ENCODE measurements around the gene LUZP2. TPM values are rescaled to one million over a fixed set of nuclear protein-coding genes. Genes with fewer than 3 reads are reported as not detected.

LUZP2 gene
- total RNA-seq, 1 experiment from 2014 or later, result not detected

- no peak for TF ChIP-seq CTCF (IDR thresholded peaks at IDR 0.05; ENCODE audit: insufficient read depth in 1 of 2, low read depth in 1 of 2, low read length in 1 of 2, severe bottlenecking in 1 of 2, unreplicated experiment in 1 of 2)
- intact Hi-C loops (cut with micrococcal nuclease; ENCODE audit: unreplicated experiment), result no loop called here
- Mint-ChIP-seq H3K27me3 (ENCODE audit: insufficient read depth, unreplicated experiment) (no peaks in the 10 kb centered on the region), H3K27ac (ENCODE audit: unreplicated experiment) (no peak overlapping the region), H3K4me3 (ENCODE audit: unreplicated experiment) (no peak overlapping the region), H3K4me1 (ENCODE audit: low read depth, unreplicated experiment) (no peaks in the 10 kb centered on the region), H3K9me3 (ENCODE audit: unreplicated experiment) (peaks cover 8% of the 10 kb centered on the region), H3K36me3 (ENCODE audit: insufficient read depth, unreplicated experiment) (no peaks in the 10 kb centered on the region)
- Histone ChIP-seq H3K4me1 (no peaks in the 10 kb centered on the region), H3K9me3 (no peaks in the 10 kb centered on the region), H3K36me3 (ENCODE audit: control insufficient read depth, insufficient read depth, low read length) (no peaks in the 10 kb centered on the region), H3K27me3 (replicated peaks; ENCODE audit: control insufficient read depth, insufficient read depth, low read length) (no peaks in the 10 kb centered on the region), H3K4me3 (ENCODE audit: low read depth, low read length) (no peak overlapping the region)
- POLR2A ChIA-PET, result no interaction called here
- BruUV-seq (replicated peaks), result no TSS peak
- no peak for DNase-seq
- CTCF ChIA-PET, result no interaction called here
Measured at GRCh38 chr11:24900514-24900913, 403.7 kb downstream of the LUZP2 start.

GRCh38 chr11:24900960-24901549 is 404.2 kb downstream of the LUZP2 start:
- H3K36me3 Mint-ChIP-seq (ENCODE audit: insufficient read depth, unreplicated experiment), result no peaks in the 10 kb centered on the region
- H3K4me1 Mint-ChIP-seq (ENCODE audit: low read depth, unreplicated experiment), result no peaks in the 10 kb centered on the region
- H3K27me3 Mint-ChIP-seq (ENCODE audit: insufficient read depth, unreplicated experiment), result no peaks in the 10 kb centered on the region
- POLR2A ChIA-PET, result no interaction called here
- no peak overlapping the region for H3K27ac Mint-ChIP-seq (ENCODE audit: unreplicated experiment)
- CTCF ChIA-PET, result no interaction called here
- Histone ChIP-seq H3K27me3 (replicated peaks; ENCODE audit: control insufficient read depth, insufficient read depth, low read length) (no peaks in the 10 kb centered on the region), H3K9me3 (no peaks in the 10 kb centered on the region), H3K36me3 (ENCODE audit: control insufficient read depth, insufficient read depth, low read length) (no peaks in the 10 kb centered on the region), H3K4me1 (no peaks in the 10 kb centered on the region), H3K4me3 (ENCODE audit: low read depth, low read length) (no peak overlapping the region)
- peaks cover 8% of the 10 kb centered on the region for H3K9me3 Mint-ChIP-seq (ENCODE audit: unreplicated experiment)
- DNase-seq, result no peak
- BruUV-seq (replicated peaks), result no TSS peak
- TF ChIP-seq CTCF (IDR thresholded peaks at IDR 0.05; ENCODE audit: insufficient read depth in 1 of 2, low read depth in 1 of 2, low read length in 1 of 2, severe bottlenecking in 1 of 2, unreplicated experiment in 1 of 2), result no peak
- no peak overlapping the region for H3K4me3 Mint-ChIP-seq (ENCODE audit: unreplicated experiment)
- intact Hi-C loops (cut with micrococcal nuclease; ENCODE audit: unreplicated experiment), result no loop called here

- POLR2A ChIA-PET, result no interaction called here
- Histone ChIP-seq H3K36me3 (ENCODE audit: control insufficient read depth, insufficient read depth, low read length) (no peaks in the 10 kb centered on the region), H3K4me3 (ENCODE audit: low read depth, low read length) (no peak overlapping the region), H3K9me3 (no peaks in the 10 kb centered on the region), H3K4me1 (no peaks in the 10 kb centered on the region), H3K27me3 (replicated peaks; ENCODE audit: control insufficient read depth, insufficient read depth, low read length) (no peaks in the 10 kb centered on the region)
- no peaks in the 10 kb centered on the region for H3K36me3 Mint-ChIP-seq (ENCODE audit: insufficient read depth, unreplicated experiment)
- H3K27me3 Mint-ChIP-seq (ENCODE audit: insufficient read depth, unreplicated experiment), result no peaks in the 10 kb centered on the region
- no peak for DNase-seq
- H3K27ac Mint-ChIP-seq (ENCODE audit: unreplicated experiment), result no peak overlapping the region
- no peaks in the 10 kb centered on the region for H3K9me3 Mint-ChIP-seq (ENCODE audit: unreplicated experiment)
- TF ChIP-seq CTCF (IDR thresholded peaks at IDR 0.05; ENCODE audit: insufficient read depth in 1 of 2, low read depth in 1 of 2, low read length in 1 of 2, severe bottlenecking in 1 of 2, unreplicated experiment in 1 of 2), result no peak
- H3K4me1 Mint-ChIP-seq (ENCODE audit: low read depth, unreplicated experiment), result no peaks in the 10 kb centered on the region
- intact Hi-C loops (cut with micrococcal nuclease; ENCODE audit: unreplicated experiment), result no loop called here
- CTCF ChIA-PET, result no interaction called here
- no TSS peak for BruUV-seq (replicated peaks)
- H3K4me3 Mint-ChIP-seq (ENCODE audit: unreplicated experiment), result no peak overlapping the region
Measured at GRCh38 chr11:24903555-24903954, 406.7 kb downstream of the LUZP2 start.

Data from Caco-2 (cell line).